ENCODE data around the gene RHOJ. TPM values are rescaled to one million over a fixed set of nuclear protein-coding genes. Genes with fewer than 3 reads are reported as not detected.
"Not testable (repeated sequence)": the region's sequence is repeated elsewhere in the genome, so short reads cannot be mapped to it uniquely, and the experiment has no call there.

The RHOJ gene
- polyA plus RNA-seq, 1 experiment, result 62.7 TPM

- DNase-seq (ENCODE audit: low read depth, low spot score), result no peak
- POLR2A ChIA-PET, result no interaction called here
- H3K27me3 ChIP-seq (ENCODE audit: control insufficient read depth, insufficient read depth, low read length), result peaks cover 8% of the 10 kb centered on the region
- CTCF ChIA-PET, result no interaction called here
- no peak for TF ChIP-seq CTCF (IDR thresholded peaks at IDR 0.05; ENCODE audit: low read depth, low read length)
- no peak overlapping the region for H3K27ac ChIP-seq (ENCODE audit: low read depth, low read length)
- no peak overlapping the region for H3K4me3 ChIP-seq (ENCODE audit: low read depth, low read length)
- no peaks in the 10 kb centered on the region for H3K9me3 ChIP-seq (ENCODE audit: control insufficient read depth, insufficient read depth, low read length)
These were observed 95.3 kb downstream of the RHOJ start for GRCh38 chr14:63299351-63300110.

- no peak for TF ChIP-seq CTCF (IDR thresholded peaks at IDR 0.05; ENCODE audit: low read depth, low read length)
These were observed 96.6 kb downstream of the RHOJ start for GRCh38 chr14:63300854-63301253.

GRCh38 chr14:63301891-63302534 is 97.8 kb downstream of the RHOJ start:
- ChIA-PET CTCF (interaction anchor here (0.6 to 1.2 kb wide), 3 partner anchors 12 to 25 kb away, joined by 3 to 4 read pairs (median 4); no protein-coding TSS in a partner anchor), POLR2A (no interaction called here)
- no peak overlapping the region for H3K27ac ChIP-seq (ENCODE audit: low read depth, low read length)
- no peak for TF ChIP-seq CTCF (IDR thresholded peaks at IDR 0.05; ENCODE audit: low read depth, low read length)
- H3K4me3 ChIP-seq (ENCODE audit: low read depth, low read length), result no peak overlapping the region
- no peak for DNase-seq (ENCODE audit: low read depth, low spot score)
- H3K27me3 ChIP-seq (ENCODE audit: control insufficient read depth, insufficient read depth, low read length), result peaks cover 8% of the 10 kb centered on the region
- no peaks in the 10 kb centered on the region for H3K9me3 ChIP-seq (ENCODE audit: control insufficient read depth, insufficient read depth, low read length)

More at GRCh38 chr14:63300854-63301253, 96.6 kb downstream of the RHOJ start:
- Histone ChIP-seq H3K4me3 (ENCODE audit: low read depth, low read length) (no peak overlapping the region), H3K9me3 (ENCODE audit: control insufficient read depth, insufficient read depth, low read length) (no peaks in the 10 kb centered on the region), H3K27ac (ENCODE audit: low read depth, low read length) (no peak overlapping the region), H3K27me3 (ENCODE audit: control insufficient read depth, insufficient read depth, low read length) (peaks cover 8% of the 10 kb centered on the region)
- no peak for DNase-seq (ENCODE audit: low read depth, low spot score)
- POLR2A ChIA-PET, result no interaction called here
- CTCF ChIA-PET, result no interaction called here

GRCh38 chr14:63304429-63304828 is 100.2 kb downstream of the RHOJ start:
- CTCF ChIA-PET; POLR2A ChIA-PET; H3K27me3 ChIP-seq (ENCODE audit: control insufficient read depth, insufficient read depth, low read length); H3K4me3 ChIP-seq (ENCODE audit: low read depth, low read length); DNase-seq (ENCODE audit: low read depth, low spot score); H3K9me3 ChIP-seq (ENCODE audit: control insufficient read depth, insufficient read depth, low read length); H3K27ac ChIP-seq (ENCODE audit: low read depth, low read length): not testable (repeated sequence)

DNA sequence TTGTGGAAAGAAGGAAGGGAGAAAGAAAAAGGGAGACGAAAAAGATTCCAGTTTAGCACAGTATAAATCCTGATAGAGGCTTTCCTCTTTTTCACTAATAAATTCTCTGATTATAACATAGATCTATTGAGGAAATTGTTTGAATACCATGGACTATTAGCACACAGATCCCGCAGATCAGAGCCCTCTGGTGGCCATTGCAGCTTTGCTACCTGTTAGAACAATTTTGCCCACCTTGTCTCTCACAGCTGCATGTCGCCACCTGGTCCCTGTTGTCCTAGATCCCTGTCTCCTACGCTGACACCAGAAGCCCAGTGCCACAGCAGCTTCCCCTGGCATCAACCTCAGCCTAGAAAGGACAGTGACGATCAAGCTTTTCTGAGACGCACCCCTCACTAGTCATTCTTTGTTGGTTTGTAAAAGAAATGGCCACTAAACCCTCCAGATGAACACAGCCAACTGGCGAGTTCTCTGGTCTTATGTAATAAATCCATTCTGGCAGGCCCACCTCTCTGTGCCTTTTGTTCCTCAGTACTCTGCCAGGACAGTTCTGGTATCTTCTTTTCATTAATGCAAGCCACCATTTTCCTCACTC is 104.6 kb downstream of the RHOJ start:
- peak; percentile 71 for TF ChIP-seq CTCF (IDR thresholded peaks at IDR 0.05; ENCODE audit: low read depth, low read length)
- H3K27me3 ChIP-seq (ENCODE audit: control insufficient read depth, insufficient read depth, low read length), result no peaks in the 10 kb centered on the region
- no peak overlapping the region for H3K4me3 ChIP-seq (ENCODE audit: low read depth, low read length)
- ChIA-PET POLR2A (no interaction called here), CTCF (interaction anchor here (0.7 to 1.9 kb wide), 5 partner anchors 15 to 1146 kb away, joined by 3 to 6 read pairs (median 3); no protein-coding TSS in a partner anchor)
- no peak overlapping the region for H3K27ac ChIP-seq (ENCODE audit: low read depth, low read length)
- DNase-seq (ENCODE audit: low read depth, low spot score), result no peak
- no peaks in the 10 kb centered on the region; the same call in 1 of the 2 replicates for H3K9me3 ChIP-seq (ENCODE audit: control insufficient read depth, insufficient read depth, low read length)
